Measurements from ENCODE around the gene LRR1.

- TF ChIP-seq CTCF (IDR thresholded peaks at IDR 0.05) (no peak), POLR2A (IDR thresholded peaks at IDR 0.05) (no peak)
Observed at GRCh38 chr14:49641697-49642129, 43.0 kb downstream of the LRR1 start.

Data from adrenal gland (tissue), 5 donors.